HuH-7 (cell line): ENCODE results near the gene GLYATL3.
A peak's percentile ranks its signal among the peaks of the same experiment; 100 is the strongest.

Experiments
- DNase-seq: peaks from one replicate; pipeline ENCODE4 v3.0.0; 2011; ENCODE audit warnings: low spot score

GLYATL3 gene

DNA sequence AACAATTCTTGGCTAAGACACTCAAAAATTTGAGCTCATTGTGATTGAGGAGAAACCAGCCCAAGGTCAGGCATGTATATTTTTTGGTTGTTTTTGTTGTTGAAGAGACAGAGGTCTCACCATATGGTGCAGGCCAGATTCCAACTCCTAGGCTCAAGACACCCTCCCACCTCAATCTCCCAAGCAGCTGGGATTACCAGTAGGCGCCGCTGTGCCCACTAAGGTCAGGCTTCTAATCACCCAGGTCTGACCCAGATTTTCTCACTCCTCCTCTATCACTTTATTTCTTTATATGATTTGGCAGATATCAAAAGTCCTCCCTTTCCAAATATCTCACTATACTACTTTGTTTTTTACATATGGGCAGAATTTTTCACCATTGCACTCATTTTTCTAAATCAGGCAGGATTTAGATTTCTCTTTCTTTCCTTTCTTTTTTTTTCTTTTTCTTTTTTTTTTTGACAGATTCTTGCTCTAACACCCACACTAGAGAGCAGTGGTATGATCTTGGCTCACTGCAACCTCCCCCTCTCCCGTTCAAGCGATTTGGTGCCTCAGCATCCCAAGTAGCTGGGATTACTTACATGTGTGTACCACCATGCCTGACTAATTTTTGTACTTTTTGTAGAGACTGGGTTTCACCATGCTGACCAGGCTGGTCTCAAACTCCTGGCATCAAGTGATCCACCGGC lies 49.0 kb downstream of the GLYATL3 start:
- no peak for DNase-seq

- DNase-seq, result no peak
These were observed 50.2 kb downstream of the GLYATL3 start for GRCh38 chr6:49549691-49550491.

- DNase-seq, result peak; percentile 61
These were observed 50.9 kb downstream of the GLYATL3 start, which contains the start of gene C6orf141 for GRCh38 chr6:49550492-49551077. C6orf141 (plus strand) TSS chr6:49550668; CDS start chr6:49550793, 125 bp downstream.

- DNase-seq, result no peak
These were observed 51.5 kb downstream of the GLYATL3 start for GRCh38 chr6:49551078-49551865.

DNA sequence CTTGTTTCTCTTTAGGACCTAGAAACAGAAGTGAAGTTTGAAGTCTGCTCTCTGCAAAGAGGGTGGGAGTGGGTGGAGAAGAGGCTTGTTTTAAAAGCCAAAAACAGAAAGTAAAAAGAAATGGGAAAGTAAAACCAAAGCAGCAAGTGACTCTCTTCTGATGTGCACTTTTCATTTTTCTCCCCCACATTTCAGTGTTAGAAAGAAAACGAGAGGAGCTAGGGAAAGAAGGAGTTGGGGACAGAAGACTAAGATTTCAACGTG lies 52.1 kb downstream of the GLYATL3 start:
- no peak for DNase-seq

DNA sequence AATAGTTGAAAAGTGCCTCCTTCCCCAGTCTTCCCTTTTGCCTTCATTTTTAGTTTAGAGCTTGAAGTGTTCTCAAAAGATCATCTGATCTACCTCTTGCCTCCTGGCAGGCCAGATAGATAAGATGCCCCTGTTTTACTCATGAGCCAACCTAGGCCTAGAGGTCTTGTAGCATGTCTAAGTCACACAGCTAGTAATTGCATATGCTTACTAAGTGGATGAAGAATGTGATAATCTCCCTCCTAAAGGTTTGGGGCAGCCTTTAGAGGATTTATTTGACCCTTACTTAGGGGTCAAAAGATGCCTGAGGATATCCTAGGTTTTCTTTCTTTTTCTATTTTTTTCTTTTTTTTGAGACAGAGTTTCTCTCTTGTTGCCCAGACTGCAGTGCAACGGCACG lies 52.9 kb downstream of the GLYATL3 start:
- no peak for DNase-seq

- no peak for DNase-seq
These were observed 53.7 kb downstream of the GLYATL3 start for GRCh38 chr6:49553384-49553783.

DNA sequence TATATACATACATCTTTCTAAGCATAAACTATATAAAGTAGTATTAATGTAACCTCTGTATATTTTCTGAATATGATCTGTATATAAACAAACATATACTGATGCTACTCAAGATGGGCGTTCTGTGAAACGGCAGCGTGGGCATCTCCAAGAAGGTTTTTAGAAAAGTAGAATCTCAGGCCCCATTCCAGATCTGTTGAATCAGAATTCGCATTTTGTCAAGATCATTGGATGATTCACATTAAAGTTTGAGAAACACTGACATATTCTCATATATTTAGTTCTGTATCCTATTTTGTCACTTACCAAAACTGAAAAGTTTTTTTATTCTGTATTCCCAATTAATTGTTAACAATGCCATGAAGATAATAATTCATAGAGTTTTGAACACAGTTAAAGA lies 56.2 kb downstream of the GLYATL3 start:
- DNase-seq, result no peak

DNA sequence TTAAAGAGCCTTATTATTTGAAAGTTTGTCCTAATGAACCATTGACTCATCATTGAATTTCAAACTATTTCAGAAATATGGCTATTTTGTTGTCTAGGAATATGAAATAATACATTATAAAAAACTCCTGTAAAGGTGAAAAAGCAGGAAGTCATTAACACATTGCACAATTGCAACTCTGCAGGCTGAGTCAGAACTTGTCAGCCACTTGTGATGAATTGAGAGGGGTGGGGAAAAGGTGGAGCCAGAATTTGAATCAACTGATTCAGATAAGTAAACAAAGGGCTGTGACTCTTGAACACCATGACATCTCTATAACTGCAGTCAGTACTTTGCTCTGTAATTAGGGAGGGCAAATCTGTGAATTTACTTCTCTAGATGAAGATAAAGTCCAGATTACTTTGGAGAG lies 56.7 kb downstream of the GLYATL3 start:
- DNase-seq, result peak; percentile 46

DNA sequence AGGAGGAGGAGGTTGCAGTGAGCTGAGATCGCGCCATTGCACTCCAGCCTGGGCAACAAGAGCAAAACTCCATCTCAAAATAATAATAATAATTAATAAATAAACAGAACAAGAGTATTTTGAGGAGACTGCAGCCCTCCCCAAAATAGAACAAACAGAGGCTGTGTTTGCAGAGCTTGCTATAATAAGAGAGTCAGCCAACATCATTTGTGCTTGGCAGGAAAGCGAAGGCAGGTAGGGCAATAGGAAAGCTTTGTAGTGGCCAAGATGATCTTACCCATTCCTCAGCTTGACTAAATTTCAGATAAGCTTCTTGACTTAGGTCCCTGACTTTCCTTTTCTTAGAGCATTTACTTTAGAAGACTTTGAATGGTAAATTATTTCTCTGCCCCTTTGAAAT lies 57.5 kb downstream of the GLYATL3 start:
- DNase-seq, result no peak

GRCh38 chr6:49558238-49558637 lies 58.5 kb downstream of the GLYATL3 start:
- no peak for DNase-seq

DNA sequence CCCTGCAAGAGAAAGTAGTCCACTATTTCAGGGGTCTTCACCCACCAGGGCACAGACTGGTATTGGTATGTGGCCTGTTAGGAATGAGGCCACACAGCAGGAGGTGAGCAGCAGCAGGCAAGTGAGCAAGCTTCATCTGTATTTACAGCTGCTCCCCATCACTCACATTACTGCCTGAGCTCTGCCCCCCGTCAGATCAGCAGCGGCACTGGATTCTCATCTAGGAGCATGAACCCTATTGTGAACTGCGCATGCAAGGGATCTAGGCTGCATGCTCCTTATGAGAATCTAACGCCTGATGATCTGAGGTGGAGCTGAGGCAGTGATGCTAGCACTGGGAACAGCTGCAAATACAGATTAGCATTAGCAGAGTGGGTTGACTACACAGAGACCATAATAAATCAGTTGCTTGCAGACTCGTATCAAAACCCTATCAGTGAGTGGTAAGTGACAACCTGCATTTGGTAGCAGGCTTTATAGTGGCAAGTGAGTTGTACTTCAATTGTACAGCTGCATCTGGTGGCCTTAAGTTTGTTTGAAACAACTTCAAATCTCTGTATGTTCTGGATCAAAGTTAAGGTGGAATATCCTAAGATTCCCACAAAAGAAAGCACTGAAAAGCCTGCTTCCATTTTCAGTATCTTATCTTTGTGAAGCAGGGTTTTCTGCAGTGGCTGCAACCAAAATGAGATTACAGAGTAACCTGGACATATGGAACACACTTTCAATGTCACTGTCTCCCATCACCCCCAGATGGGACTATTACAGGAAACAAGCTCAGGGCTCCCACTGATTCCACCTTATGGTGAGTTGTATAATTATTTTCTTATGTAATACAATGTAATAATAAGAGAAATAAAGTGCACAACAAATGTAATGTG lies 63.5 kb downstream of the GLYATL3 start:
- no peak for DNase-seq

- no peak for DNase-seq
These were observed 64.8 kb downstream of the GLYATL3 start for GRCh38 chr6:49564552-49564951.

GRCh38 chr6:49565261-49565660 lies 65.5 kb downstream of the GLYATL3 start:
- DNase-seq, result no peak

- DNase-seq, result no peak
These were observed 66.1 kb downstream of the GLYATL3 start for GRCh38 chr6:49565855-49566254.

DNA sequence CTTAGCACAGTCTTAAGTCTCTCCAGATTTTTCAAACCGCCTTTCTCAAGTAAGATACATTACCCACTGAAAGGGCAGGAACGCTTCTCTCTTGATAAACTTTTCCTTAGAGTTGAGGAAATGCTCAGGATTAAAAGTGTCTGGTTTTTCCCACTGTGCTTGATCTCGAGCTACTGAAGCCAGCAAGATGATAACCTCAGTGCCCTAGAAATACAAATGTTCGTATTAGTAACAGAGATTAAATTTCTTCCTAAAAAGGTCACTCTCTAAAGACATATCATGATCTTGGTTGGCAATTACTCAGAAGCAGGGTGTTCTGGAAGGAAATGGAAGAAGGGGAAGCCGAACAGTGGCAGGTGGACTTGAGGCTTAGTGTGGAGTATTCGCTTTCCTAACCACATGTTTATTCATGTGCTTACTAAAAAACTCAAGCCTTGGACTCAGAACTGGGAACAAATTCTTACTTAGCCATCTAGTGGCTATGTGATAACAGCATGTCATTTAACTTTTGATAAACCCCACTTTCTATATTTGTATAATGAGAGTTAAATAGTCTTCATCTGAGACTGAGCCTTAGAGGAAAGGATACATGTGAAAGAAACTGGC lies 70.9 kb downstream of the GLYATL3 start:
- DNase-seq, result no peak

DNA sequence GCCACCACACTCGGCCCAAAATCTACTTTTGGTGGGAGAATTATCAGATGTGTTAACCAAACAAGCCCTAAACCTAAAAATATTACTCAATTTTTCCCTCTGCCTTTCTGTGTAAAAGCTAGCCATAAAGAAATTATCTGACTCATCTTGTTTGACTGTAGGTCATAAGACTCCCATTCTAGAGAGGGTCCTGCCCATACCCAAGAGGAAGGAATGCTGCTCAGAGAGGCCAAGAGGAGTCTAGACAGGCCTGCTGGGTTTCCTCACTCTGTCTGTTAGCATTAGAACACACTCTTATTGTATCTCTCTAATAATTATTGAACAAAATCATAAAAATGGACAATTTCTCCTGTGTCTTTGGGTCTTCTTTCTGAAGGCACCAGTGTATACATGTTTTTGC lies 76.9 kb downstream of the GLYATL3 start:
- no peak for DNase-seq
